Adrenal gland (tissue), 12 donors: Measurements from ENCODE around the gene GJB4. TPM values are rescaled to one million over a fixed set of nuclear protein-coding genes. Genes with fewer than 3 reads are reported as not detected.

Experiments used
- DNase-seq, 7 donors: peaks; one replicate each; pipeline ENCODE4 v3.0.0-alpha.2; 2019 to 2020
- H3K27ac ChIP-seq, 5 donors: fragments of 200-600 bp; sonication (generic) in 4 of 5; 1 replicate in 3 of 5; 2 replicates in 2 of 5; pipeline versions ENCODE4 v1.5.1 to v1.8.0; 2016 to 2020; ENCODE audit warnings: mild to moderate bottlenecking in 1 of 5
- H3K27me3 ChIP-seq: fragments of 200-600 bp; 2 replicates; pipeline ENCODE4 v1.8.0; 2021
- H3K36me3 ChIP-seq, 2 donors: fragments of 200-600 bp; replicated peaks in 1 of 2; 1 replicate in 1 of 2; 2 replicates in 1 of 2; pipeline versions ENCODE4 v1.5.1 to v1.8.0; 2018 to 2022
- H3K4me1 ChIP-seq, 2 donors: fragments of 200-600 bp; replicated peaks in 1 of 2; 1 replicate in 1 of 2; 2 replicates in 1 of 2; pipeline versions ENCODE4 v1.5.1 to v1.8.0; 2018 to 2021
- H3K4me3 ChIP-seq, 4 donors: fragments of 200-600 bp; sonication (generic) in 3 of 4; one replicate each; pipeline ENCODE4 v1.5.1; 2016 to 2018
- H3K9me3 ChIP-seq, 3 donors: fragments of 200-600 bp; sonication (generic) in 1 of 3; replicated peaks in 1 of 3; 1 replicate in 2 of 3; 2 replicates in 1 of 3; pipeline versions ENCODE4 v1.5.1 to v1.8.0; 2016 to 2021
- POLR2A ChIP-seq, 2 donors: fragments of 450-650 bp; IDR thresholded peaks; one replicate each; pipeline ENCODE4 v1.6.1; 2017; ENCODE audit warnings: antibody characterized with exemption in 2 of 2, mild to moderate bottlenecking in 2 of 2, moderate library complexity in 1 of 2
- WGBS, 4 donors: extraction: QIAGEN DNeasy Blood & Tissue Kit in 2 of 4; methylation state at CpG; one replicate each; pipeline versions ENCODE4 v1.1.5 to v1.1.7; 2013 to 2017; 5-methylcytosine and 5-hydroxymethylcytosine counted together
- intact Hi-C, 2 donors: fragments of 100-400 bp; cut with DNase I; formaldehyde crosslinking; loops; one replicate each; pipeline versions ENCODE4 v1.14.1 to v1.15.0; 2022 to 2023
- polyA plus RNA-seq, 3 donors: library from polyadenylated mRNA; stranded (reverse); fragments of 200-250 nt in 2 of 3; fragments of 350-450 nt in 1 of 3; fragmentation: Illumina TruSeq in 1 of 3; extraction: RNeasy Lipid Tissue Mini Kit (QIAGEN cat#74804) in 1 of 3; gene quantifications; one replicate each; pipeline ENCODE4 v1.2.3, GENCODE V29; 2013 to 2014
- total RNA-seq, 9 donors: library from RNA; depleted of rRNA in 4 of 9; stranded (reverse); fragments of >200 nt in 4 of 9; fragments of 120-200 nt in 1 of 9; fragmentation: NEBNext Ultra II Directional in 1 of 9; extraction: Animal tissue kit (Norgen Biotek cat#: 25700) in 1 of 9; gene quantifications; one replicate each; pipeline versions ENCODE4 v1.1.0 to v1.2.4, GENCODE V29; 2013 to 2023
- TF ChIP-seq, protein P1 (sequence below), 6 experiments: fragments of 450-650 bp in 4 of 6; fragments of 200-600 bp in 2 of 6; sonication (generic) in 1 of 6; IDR thresholded peaks; 1 replicate in 5 of 6; 2 replicates in 1 of 6; pipeline versions ENCODE4 v1.5.1 to v1.8.0; 2016 to 2021; ENCODE audit warnings: antibody characterized with exemption in 6 of 6, mild to moderate bottlenecking in 2 of 6, moderate library complexity in 1 of 6
- donor health status: healthy with polysubstance abuse.
- donor health status: Bipolar disorder and iron deficiency.
- donor health status: DM: yes; HTN: yes; CAD: no.
- donor health status: DM: no; HTN: no; CAD: no.
- donor health status: DM: no; HTN: no; CAD: no.
- donor health status: DM: yes; HTN: yes; CAD: no.

Gene GJB4
- total and polyA plus RNA-seq, 12 donors, result not detected

DNA sequence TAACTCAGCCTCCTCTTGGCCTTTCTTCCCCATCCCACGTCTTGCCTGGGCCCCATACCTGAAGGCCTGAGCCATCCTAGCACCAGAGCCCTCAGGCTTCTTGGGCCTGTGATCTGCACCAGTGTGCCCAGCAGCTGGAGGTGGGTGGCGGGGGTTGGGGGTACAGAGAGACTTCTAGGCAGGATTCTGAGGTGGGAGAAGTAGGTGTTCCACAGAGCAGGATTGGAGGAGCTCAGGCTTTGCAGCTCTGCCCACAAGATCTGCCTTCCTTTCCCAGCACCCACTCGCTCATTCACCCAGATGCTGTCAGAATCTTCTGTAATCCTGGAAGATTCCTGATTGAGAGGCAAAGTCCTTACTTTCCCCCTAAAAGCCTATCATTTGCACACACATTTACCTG is 14.7 kb upstream of the GJB4 start:
- H3K4me3 ChIP-seq, result no peak overlapping the region

DNA sequence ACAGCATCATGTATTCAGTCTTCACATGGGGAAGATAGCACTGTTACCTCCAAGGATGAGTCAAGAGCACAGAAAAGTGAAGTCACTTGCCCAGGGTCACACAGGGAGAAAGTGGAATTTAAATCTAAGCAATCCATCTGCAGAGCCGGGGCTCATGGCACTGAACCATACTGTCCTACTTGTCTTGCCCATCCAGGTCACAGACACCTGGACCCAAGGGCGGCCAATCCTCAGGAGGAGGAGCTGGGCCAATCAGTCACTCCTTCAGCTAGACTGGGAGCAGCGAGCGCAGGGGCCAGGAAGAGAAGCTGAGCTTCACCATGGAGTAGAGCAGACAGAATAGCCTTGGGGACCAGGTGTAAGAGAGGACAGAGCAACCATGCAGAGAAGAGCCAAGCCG is 13.9 kb upstream of the GJB4 start:
- Histone ChIP-seq H3K27me3 (no peaks in the 10 kb centered on the region), H3K9me3 (no peaks in the 10 kb centered on the region), H3K27ac (no peak overlapping the region), H3K36me3 (no peaks in the 10 kb centered on the region), H3K4me1 (no peaks in the 10 kb centered on the region), H3K4me3 (no peak overlapping the region)
- intact Hi-C loops, result no loop called here
- TF ChIP-seq POLR2A (IDR thresholded peaks at IDR 0.05), result no peak
- TF ChIP-seq, protein P1, sequence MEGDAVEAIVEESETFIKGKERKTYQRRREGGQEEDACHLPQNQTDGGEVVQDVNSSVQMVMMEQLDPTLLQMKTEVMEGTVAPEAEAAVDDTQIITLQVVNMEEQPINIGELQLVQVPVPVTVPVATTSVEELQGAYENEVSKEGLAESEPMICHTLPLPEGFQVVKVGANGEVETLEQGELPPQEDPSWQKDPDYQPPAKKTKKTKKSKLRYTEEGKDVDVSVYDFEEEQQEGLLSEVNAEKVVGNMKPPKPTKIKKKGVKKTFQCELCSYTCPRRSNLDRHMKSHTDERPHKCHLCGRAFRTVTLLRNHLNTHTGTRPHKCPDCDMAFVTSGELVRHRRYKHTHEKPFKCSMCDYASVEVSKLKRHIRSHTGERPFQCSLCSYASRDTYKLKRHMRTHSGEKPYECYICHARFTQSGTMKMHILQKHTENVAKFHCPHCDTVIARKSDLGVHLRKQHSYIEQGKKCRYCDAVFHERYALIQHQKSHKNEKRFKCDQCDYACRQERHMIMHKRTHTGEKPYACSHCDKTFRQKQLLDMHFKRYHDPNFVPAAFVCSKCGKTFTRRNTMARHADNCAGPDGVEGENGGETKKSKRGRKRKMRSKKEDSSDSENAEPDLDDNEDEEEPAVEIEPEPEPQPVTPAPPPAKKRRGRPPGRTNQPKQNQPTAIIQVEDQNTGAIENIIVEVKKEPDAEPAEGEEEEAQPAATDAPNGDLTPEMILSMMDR (IDR thresholded peaks at IDR 0.05), result no peak
- DNase-seq, result no peak
- 53 to 79% (median 64%) methylated on average over 3 to 5 of the region's 5 CpGs for WGBS, 4 donors

More for the DNA sequence above, 14.7 kb upstream of the GJB4 start:
- DNase-seq, result no peak
- Histone ChIP-seq H3K4me1 (no peaks in the 10 kb centered on the region), H3K9me3 (no peaks in the 10 kb centered on the region), H3K27ac (no peak overlapping the region), H3K36me3 (no peaks in the 10 kb centered on the region), H3K27me3 (no peaks in the 10 kb centered on the region)
- TF ChIP-seq, protein P1 (IDR thresholded peaks at IDR 0.05), result no peak
- no peak for TF ChIP-seq POLR2A (IDR thresholded peaks at IDR 0.05)
- intact Hi-C loops, result no loop called here
- WGBS, 4 donors, result 63 to 90% (median 81%) methylated on average over 2 to 3 of the region's 3 CpGs

DNA sequence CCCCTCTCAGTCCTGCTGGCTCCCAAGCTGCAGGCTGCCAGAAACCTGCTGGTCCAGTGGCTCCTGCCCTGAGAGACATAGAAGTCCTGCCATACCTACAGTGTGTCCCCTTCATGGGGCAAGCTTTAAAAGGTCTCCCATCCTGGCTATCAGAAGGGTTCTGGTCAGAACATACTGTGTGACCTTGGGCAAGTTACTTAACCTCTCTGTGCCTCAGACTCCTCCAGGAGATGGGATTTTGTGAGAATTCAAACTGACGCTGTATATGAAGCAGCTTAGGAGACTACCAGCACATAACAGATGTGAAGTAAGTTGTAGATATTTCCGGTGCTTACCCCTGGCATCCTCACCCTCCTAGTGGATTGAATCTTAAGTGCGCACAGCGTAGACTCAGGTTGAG is 13.4 kb upstream of the GJB4 start:
- Histone ChIP-seq H3K9me3 (no peaks in the 10 kb centered on the region), H3K4me1 (no peaks in the 10 kb centered on the region), H3K4me3 (no peak overlapping the region), H3K27ac (no peak overlapping the region), H3K36me3 (no peaks in the 10 kb centered on the region), H3K27me3 (no peaks in the 10 kb centered on the region)
- WGBS, 4 donors, result 75 to 88% (median 85%) methylated on average over 4 of the region's 4 CpGs
- DNase-seq, result no peak
- intact Hi-C loops, result no loop called here
- TF ChIP-seq POLR2A (IDR thresholded peaks at IDR 0.05), result no peak
- TF ChIP-seq, protein P1 (IDR thresholded peaks at IDR 0.05), result no peak

DNA sequence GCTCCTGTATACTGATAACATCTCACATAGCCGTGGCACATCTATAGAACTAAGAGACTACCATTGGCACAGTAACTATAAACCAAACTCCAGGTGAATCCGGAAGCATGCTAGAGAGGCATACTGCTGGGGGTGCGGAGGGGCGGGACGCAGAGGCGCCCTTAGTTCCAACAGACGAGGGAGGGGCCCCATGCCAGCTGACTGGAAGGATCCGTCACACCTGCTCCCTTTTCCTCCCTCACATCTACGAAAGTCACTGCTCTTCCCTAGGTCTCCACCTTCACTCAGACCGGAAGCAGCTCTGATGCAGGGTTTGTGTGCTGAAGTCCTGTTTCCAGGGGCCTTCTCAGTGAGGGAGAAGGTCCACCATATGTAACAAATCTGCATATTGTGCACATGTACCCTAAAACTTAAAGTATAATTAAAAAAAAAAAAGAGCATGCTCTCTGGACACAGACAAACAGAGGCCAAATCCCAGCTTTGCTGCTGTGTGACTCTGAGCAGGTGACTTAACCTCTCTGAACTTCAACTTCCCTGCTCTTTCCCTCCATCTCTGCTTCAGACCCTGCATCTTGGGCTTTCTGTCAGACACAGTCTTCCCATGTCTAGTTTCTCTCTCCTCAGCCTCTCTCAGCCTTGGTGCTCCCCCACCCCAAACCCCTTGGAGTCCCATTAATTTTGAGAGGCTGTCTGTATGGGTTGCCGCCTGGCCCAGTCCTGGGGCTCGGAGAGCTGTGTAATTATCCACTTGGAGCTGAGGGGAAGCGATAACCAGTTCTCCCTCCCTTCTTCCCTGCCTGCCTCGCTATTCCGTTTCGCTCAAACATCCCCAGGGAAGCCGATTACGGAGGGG is 12.5 kb upstream of the GJB4 start:
- Histone ChIP-seq H3K4me1 (no peaks in the 10 kb centered on the region), H3K27me3 (no peaks in the 10 kb centered on the region), H3K27ac (no peak overlapping the region), H3K4me3 (no peak overlapping the region), H3K9me3 (no peaks in the 10 kb centered on the region), H3K36me3 (no peaks in the 10 kb centered on the region)
- intact Hi-C loops, result no loop called here
- TF ChIP-seq POLR2A (IDR thresholded peaks at IDR 0.05), result no peak
- TF ChIP-seq, protein P1 (IDR thresholded peaks at IDR 0.05), result no peak
- 68 to 72% (median 71%) methylated on average over 17 to 18 of the region's 18 CpGs for WGBS, 4 donors
- no peak for DNase-seq
